ENCODE measurements around the gene SCPEP1. TPM values are rescaled to one million over a fixed set of nuclear protein-coding genes. Genes with fewer than 3 reads are reported as not detected.

Gene SCPEP1
- total RNA-seq, 1 experiment from 2014 or later = 17.6 TPM

- intact Hi-C loops (cut with micrococcal nuclease; ENCODE audit: unreplicated experiment) = no loop called here
- BruUV-seq (replicated peaks) = no TSS peak
- TF ChIP-seq CTCF (IDR thresholded peaks at IDR 0.05; ENCODE audit: unreplicated experiment) = no peak
- H3K9me3 Mint-ChIP-seq (ENCODE audit: low read depth, unreplicated experiment) = no peaks in the 10 kb centered on the region
- no peaks in the 10 kb centered on the region for H3K36me3 Mint-ChIP-seq (ENCODE audit: insufficient read depth, unreplicated experiment)
- CTCF ChIA-PET = no interaction called here
- no peak overlapping the region for H3K27ac Mint-ChIP-seq (ENCODE audit: unreplicated experiment)
- DNase-seq = no peak
- peaks cover 19% of the 10 kb centered on the region for H3K4me1 Mint-ChIP-seq (ENCODE audit: low read depth, unreplicated experiment)
- no peaks in the 10 kb centered on the region for H3K27me3 Mint-ChIP-seq (ENCODE audit: unreplicated experiment)
- H3K4me3 Mint-ChIP-seq (ENCODE audit: low read depth, unreplicated experiment) = no peak overlapping the region
Observed at GRCh38 chr17:56966338-56966737, 11.6 kb upstream of the SCPEP1 start.

- H3K36me3 Mint-ChIP-seq (ENCODE audit: insufficient read depth, unreplicated experiment) = no peaks in the 10 kb centered on the region
- peaks cover 7% of the 10 kb centered on the region for H3K4me1 Mint-ChIP-seq (ENCODE audit: low read depth, unreplicated experiment)
Observed at GRCh38 chr17:56970974-56971373, 7.0 kb upstream of the SCPEP1 start.

GRCh38 chr17:56972111-56972730 is 5.7 kb upstream of the SCPEP1 start:
- Mint-ChIP-seq H3K36me3 (ENCODE audit: insufficient read depth, unreplicated experiment) (no peaks in the 10 kb centered on the region), H3K27ac (ENCODE audit: unreplicated experiment) (no peak overlapping the region), H3K4me3 (ENCODE audit: low read depth, unreplicated experiment) (no peak overlapping the region), H3K9me3 (ENCODE audit: low read depth, unreplicated experiment) (no peaks in the 10 kb centered on the region), H3K4me1 (ENCODE audit: low read depth, unreplicated experiment) (no peaks in the 10 kb centered on the region), H3K27me3 (ENCODE audit: unreplicated experiment) (no peaks in the 10 kb centered on the region)
- no peak for DNase-seq
- no TSS peak for BruUV-seq (replicated peaks)
- TF ChIP-seq CTCF (IDR thresholded peaks at IDR 0.05; ENCODE audit: unreplicated experiment) = no peak
- CTCF ChIA-PET = no interaction called here
- intact Hi-C loops (cut with micrococcal nuclease; ENCODE audit: unreplicated experiment) = no loop called here

More at GRCh38 chr17:56970974-56971373, 7.0 kb upstream of the SCPEP1 start:
- intact Hi-C loops (cut with micrococcal nuclease; ENCODE audit: unreplicated experiment) = no loop called here
- DNase-seq = no peak
- Mint-ChIP-seq H3K4me3 (ENCODE audit: low read depth, unreplicated experiment) (no peak overlapping the region), H3K27me3 (ENCODE audit: unreplicated experiment) (no peaks in the 10 kb centered on the region), H3K9me3 (ENCODE audit: low read depth, unreplicated experiment) (no peaks in the 10 kb centered on the region), H3K27ac (ENCODE audit: unreplicated experiment) (no peak overlapping the region)
- CTCF ChIA-PET = no interaction called here
- BruUV-seq (replicated peaks) = no TSS peak
- no peak for TF ChIP-seq CTCF (IDR thresholded peaks at IDR 0.05; ENCODE audit: unreplicated experiment)

- TF ChIP-seq CTCF (IDR thresholded peaks at IDR 0.05; ENCODE audit: unreplicated experiment) = no peak
- no peak overlapping the region for H3K4me3 Mint-ChIP-seq (ENCODE audit: low read depth, unreplicated experiment)
- peaks cover 9% of the 10 kb centered on the region for H3K36me3 Mint-ChIP-seq (ENCODE audit: insufficient read depth, unreplicated experiment)
- H3K27me3 Mint-ChIP-seq (ENCODE audit: unreplicated experiment) = no peaks in the 10 kb centered on the region
- CTCF ChIA-PET = no interaction called here
- no peaks in the 10 kb centered on the region for H3K9me3 Mint-ChIP-seq (ENCODE audit: low read depth, unreplicated experiment)
- no TSS peak for BruUV-seq (replicated peaks)
- intact Hi-C loops (cut with micrococcal nuclease; ENCODE audit: unreplicated experiment) = no loop called here
- H3K4me1 Mint-ChIP-seq (ENCODE audit: low read depth, unreplicated experiment) = peaks cover 6% of the 10 kb centered on the region
- H3K27ac Mint-ChIP-seq (ENCODE audit: unreplicated experiment) = peak overlapping the region; percentile 52
- DNase-seq = peak; percentile 43
Observed at GRCh38 chr17:56973520-56973919, 4.4 kb upstream of the SCPEP1 start.

Measured in Calu3 (cell line).